GM18499 (cell line): ENCODE results near the gene DTNB.

ENCODE experiments used
- ATAC-seq: cut with Tn5 transposase; IDR thresholded peaks from one replicate; pipeline ENCODE4 v1.9.1; 2021; ENCODE audit warnings: moderate number of reproducible peaks; ENCODE audit not compliant: insufficient read depth, unreplicated experiment

DTNB gene

DNA sequence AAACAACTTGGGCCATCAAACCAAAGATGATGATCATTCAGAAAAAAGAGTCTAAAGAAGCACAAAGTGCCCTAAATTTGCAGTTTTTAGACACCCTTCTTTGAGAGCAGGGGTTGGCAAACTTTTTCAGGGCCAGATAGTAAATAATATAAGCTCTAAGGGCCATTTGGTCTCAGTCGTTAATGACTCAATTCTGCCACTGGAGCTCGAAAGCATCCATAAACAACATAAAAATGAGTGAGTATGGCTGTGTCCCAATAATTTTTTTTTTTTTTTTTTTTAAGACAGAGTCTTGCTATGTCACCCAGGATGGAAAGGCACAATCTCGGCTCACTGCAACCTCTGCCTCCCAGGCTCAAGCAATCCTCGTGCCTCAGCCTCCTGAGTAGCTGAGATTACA, 152.3 kb downstream of the DTNB start:
- no peak for ATAC-seq

DNA sequence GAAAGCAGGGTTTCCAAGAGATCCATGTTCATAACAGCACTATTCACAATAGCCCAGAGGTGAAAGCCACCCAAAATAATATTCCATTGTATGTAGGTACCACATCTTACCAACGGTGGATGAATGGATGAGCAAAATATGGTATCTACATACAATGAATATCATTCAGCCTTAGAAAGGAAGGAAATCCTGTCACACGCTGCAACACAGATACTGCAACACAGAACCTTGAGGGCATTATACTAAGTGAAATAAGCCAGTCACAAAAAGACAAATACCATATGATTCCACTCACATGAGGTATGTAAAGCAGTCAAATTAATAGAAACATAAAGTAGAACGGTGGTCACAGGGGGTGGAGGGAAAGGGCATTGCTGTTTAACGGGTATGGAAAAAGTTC, 155.7 kb downstream of the DTNB start:
- no peak for ATAC-seq

DNA sequence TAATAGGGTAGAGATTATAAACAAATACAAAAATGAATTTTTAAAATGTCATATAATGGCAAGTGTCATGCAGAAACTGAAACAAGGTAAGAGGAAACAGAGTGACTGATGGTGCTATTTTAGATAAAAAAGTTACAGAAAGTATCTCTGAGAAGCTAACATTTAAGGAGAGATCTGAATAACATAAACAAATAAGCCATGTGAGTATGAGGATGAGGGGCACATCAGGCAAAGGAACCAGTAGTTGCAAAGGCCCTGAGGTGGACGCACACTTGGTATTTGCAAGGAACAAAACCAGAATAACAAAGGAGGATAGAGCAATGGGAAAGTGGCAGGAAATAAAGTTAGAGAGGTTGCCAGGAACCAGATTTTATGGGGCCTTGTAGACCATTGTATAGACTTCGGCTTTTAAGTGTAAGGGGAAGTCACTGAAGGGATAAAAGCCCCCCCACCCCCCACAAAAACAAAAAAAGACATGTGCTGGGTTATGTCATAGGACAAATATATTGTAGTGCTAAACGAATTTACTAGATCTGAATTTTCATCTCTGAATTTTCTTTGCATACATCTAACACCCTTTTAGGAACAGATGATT, 159.2 kb downstream of the DTNB start:
- no peak for ATAC-seq

DNA sequence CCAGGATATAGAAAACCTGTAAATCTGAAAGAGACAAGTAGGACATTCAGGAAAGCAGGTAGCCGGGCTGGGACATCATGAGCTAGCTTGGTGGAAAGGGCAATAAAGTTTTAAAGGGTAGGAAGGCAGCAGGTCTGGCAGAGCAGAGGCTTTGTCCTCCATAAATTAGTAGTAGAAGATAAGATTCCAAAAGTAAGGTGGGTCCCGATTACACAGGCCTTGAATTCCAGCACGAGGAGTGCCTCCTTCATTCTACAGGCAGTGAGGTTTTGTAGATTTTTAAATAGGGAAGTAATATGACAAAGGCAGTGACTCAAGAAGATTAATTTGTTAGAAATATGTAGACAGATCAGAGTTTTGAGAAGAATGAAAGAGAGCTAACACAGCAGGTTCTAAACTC, 160.7 kb downstream of the DTNB start:
- ATAC-seq, result no peak

DNA sequence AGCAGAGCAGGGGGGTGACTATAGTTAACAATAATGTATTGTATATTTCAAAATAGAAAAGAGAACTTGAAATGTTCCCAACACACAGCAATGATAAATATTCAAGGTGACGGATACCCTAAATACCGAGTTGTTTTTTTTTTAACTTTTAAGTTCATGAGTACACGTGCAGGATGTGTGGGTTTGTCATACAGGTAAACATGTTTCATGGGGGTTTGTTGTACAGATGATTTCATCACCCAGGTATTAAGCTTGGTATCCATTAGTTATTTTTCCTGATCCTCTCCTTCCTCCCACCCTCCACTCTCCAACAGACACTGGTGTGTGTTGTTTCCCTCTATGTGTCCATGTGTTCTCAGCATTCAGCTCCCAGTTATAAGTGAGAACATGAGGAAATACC, 167.2 kb downstream of the DTNB start:
- no peak for ATAC-seq

DNA sequence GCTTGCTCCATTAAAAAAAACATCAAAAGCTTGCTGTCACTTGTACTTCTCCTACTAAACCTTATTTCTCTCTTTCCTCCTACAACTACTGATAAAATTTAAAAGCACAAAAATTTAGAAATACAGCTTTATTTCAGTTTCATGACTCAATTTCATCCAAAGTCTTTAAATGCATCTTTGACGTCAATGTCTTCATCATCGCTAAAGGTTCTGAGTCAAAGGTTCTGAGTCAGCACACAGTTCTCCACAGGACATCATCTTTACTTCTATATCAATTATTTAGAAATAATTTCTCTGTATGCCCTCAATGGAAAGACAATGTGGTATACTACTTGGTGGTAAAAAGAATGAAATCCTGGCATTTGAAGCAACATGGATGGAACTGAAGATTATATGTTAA, 167.8 kb downstream of the DTNB start:
- ATAC-seq, result no peak

DNA sequence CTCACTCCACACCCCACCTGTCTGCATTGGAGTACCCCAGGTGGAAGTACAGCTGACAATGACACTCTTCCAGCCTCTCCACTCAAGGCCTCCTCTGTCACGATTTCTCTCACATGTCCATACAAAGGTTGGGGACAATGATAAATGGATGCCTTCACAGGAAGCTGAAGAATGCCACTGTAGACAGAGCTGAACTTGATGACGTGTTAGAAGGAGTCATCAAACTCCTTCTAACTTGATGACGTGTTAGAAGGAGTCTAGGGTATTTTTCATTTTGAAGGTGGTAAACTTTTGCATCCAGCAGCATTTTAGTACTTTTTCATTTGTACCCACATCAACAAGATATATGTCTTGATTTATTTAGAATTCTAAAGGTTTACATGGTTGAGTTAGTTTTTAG, 168.2 kb downstream of the DTNB start:
- ATAC-seq, result no peak

DNA sequence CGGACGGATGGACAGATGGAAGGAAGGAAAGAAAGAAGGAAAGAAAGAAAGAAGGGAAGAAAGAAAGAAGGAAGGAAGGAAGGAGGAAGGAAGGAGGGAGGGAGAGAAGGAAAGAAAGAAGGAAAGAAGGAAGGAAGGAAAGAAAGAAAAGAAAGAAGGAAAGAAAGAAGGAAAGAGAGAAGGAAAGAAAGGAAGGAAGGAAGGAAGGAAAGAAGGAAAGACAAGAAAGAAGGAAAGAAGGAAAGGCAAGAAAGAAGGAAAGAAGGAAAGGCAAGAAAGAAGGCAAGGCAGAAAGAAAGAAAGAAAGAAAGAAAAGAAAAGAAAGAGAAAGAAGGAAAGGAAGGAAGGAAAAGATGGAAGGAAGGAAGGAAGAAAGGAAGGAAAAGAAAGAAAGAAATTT, 169.1 kb downstream of the DTNB start:
- ATAC-seq, result no peak

DNA sequence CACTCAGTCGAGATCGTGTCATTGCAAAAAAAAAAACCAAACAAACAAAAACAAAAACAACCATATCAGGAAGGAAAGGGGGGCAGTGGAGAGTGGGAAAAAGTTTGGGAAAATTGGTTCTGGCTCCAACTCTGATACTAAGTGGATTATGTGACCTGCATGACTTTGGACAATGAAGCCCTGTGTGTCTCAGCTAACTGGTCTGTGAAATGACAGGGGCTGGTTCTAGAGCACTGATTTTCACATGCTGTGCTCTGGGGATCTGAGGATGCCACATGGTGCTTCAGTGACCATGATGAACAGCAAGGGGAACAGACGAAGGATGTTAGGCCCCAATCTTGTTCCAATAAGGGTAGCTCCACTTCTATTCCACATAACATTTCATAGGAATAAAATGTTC, 174.2 kb downstream of the DTNB start:
- ATAC-seq, result no peak

GRCh38 chr2:25497918-25498407, 175.4 kb downstream of the DTNB start:
- ATAC-seq, result peak; percentile 51

- no peak for ATAC-seq
These were observed 176.0 kb downstream of the DTNB start for GRCh38 chr2:25497229-25497917.

- no peak for ATAC-seq
These were observed 178.8 kb downstream of the DTNB start for GRCh38 chr2:25494616-25495015.

DNA sequence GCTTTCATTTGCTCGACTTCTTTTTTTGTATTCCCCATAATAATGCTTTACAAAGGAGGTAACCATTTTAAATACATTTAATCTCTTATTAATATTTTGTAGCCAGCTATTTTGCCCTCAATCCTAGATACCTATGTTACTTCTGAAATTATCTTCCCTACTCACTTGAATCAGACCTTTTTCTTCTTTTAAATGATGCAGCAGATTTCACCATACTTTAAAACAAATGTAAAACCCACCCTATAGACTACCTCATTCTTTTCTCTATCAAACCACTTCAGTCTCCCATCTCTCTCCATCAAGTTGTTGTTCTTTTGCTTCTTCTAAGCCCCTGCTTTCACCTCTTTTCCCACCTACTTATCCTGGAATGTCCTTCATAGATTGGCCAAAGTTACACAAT, 180.2 kb downstream of the DTNB start:
- no peak for ATAC-seq

- ATAC-seq, result no peak
These were observed 180.7 kb downstream of the DTNB start for GRCh38 chr2:25492726-25493125.

DNA sequence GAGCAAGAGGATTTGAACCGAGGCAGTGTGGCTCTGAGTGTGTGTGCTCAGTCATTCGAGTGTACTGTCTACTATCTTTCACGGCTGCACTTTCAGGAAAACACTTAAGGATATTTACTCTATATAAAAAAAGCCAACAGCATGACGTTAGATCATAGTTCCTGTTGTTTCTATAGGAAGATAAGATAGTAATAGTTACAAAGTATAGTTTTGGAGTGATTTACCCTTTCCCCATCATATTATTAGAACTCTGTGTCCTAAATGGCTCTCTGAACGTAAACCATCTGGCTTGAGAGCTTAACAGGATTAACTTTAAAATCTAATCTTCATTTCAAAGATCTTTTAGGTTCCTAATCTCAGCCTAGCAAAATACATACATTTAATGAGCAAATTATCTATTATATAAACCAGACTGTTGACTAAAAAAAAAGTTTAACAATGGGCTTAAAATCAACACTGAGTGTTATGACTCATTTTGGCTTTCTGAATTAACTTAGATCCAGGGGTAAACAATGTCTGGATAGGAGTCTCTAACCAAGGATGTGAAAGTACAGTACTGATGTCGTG, 181.3 kb downstream of the DTNB start:
- no peak for ATAC-seq

GRCh38 chr2:25491003-25491696, 182.2 kb downstream of the DTNB start:
- ATAC-seq, result no peak

DNA sequence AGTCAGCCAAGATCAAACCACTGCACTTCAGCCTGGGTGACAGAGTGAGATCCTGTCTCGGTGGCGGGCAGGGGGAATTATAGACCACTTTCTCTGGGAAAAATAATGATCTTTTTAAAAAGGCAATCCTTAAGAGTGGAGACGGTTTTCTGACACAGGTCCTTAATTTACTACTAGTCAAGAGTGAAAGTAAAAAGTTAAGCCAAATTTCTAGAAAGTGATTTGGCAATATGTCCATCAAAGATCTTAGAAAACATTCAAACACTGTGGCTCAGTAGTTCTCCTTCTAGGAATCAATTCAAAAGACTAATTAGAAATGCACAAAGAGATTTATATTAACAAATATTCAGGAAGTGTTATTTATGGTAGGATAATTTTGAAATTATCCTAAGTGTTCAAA, 183.2 kb downstream of the DTNB start:
- no peak for ATAC-seq

DNA sequence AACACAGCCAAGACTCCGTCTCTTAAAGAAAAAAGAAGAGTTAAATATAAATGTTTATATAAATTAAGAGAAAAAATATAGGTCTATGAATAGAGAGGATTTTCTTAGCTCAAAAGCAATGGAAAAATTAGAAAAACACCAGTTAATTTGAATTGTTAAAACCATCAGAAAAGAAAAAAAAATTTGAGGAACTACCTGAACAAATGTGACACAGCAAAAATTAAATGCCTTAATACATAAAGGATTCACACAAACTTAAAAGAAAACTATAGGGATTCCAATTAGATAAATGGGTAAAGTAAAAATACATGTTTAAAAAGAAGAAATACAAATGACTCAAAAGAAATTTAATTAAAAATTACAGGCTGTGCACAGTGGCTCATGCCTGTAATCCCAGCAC, 183.7 kb downstream of the DTNB start:
- no peak for ATAC-seq

DNA sequence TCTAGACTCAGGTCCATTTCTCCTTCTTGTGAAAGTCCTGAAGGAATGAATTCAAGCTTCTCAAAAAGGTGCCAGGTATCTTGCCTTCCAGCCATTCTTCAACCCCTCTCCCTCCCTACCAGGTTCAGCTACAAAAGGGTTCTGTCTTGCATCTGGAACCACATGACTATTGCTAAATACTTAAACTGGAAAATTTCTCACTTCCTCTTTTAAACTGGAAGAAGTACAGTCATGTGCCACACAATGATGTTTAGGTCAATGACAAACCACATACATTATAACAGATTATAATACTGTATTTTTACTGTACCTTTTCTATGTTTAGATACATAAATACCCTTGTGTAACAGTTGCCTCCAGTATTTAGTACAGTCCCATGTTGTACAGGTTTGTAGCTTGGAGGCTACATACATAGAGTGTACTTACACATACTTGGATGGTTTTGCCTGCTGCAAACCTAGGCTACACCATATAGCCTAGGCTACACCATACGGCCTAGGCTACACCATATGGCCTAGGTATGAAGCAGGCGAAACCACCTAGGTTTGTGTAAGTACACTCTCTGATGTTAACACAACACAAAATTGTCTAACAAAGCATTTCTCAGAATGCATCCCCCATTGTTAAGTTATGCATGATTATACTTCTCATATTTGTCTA, 189.6 kb downstream of the DTNB start:
- peak; percentile 61 for ATAC-seq

GRCh38 chr2:25482341-25482740, 191.0 kb downstream of the DTNB start:
- ATAC-seq, result no peak
